H1 (cell line): ENCODE results near the gene ATP6V0A1. TPM values are rescaled to one million over a fixed set of nuclear protein-coding genes. Genes with fewer than 3 reads are reported as not detected.

ENCODE experiments used
- CTCF ChIA-PET: fragments of 300-600 bp; sonication (Branson Sonifier 250); formaldehyde crosslinking; loops from one replicate; lab custom pipeline; 2021; ENCODE audit not compliant: partially characterized antibody; lab: Charles Lee
- POLR2A ChIA-PET: fragments of 300-600 bp; sonication (Branson Sonifier 250); formaldehyde crosslinking; loops from one replicate; lab custom pipeline; 2021; ENCODE audit warnings: inconsistent platforms; ENCODE audit not compliant: partially characterized antibody; lab: Charles Lee
- DNase-seq, 2 experiments: peaks; one replicate each; pipeline versions ENCODE4 v3.0.0 to v3.0.0-alpha.2; 2010 to 2022; ENCODE audit warnings: low spot score in 2 of 2, low read depth in 1 of 2, mixed read lengths in 1 of 2
- FAIRE-seq: peaks from 2 replicates; lab custom pipeline; 2011; peaks lifted over from hg19 to GRCh38; lab: Jason Lieb, UNC
- H2AFZ ChIP-seq: 2 replicates; pipeline ENCODE4 v1.8.1; 2012; ENCODE audit warnings: low read length, inconsistent platforms
- H2AK5ac ChIP-seq: 2 replicates; pipeline ENCODE4 v1.6.1; 2013; ENCODE audit warnings: low read depth, low read length
- H2BK120ac ChIP-seq: replicated peaks from 2 replicates; pipeline ENCODE3; 2013; ENCODE audit warnings: low read depth, low read length, inconsistent platforms
- H2BK12ac ChIP-seq: 2 replicates; pipeline ENCODE4 v1.6.1; 2013; ENCODE audit warnings: low read depth, low read length
- H2BK15ac ChIP-seq: 2 replicates; pipeline ENCODE4 v1.6.1; 2013; ENCODE audit warnings: low read length
- H2BK20ac ChIP-seq: 2 replicates; pipeline ENCODE4 v1.6.1; 2013; ENCODE audit warnings: low read length
- H2BK5ac ChIP-seq: 2 replicates; pipeline ENCODE4 v1.6.1; 2013; ENCODE audit warnings: low read depth, low read length
- H3K14ac ChIP-seq: 2 replicates; pipeline ENCODE4 v1.6.1; 2013; ENCODE audit warnings: inconsistent platforms; ENCODE audit not compliant: insufficient read length
- H3K18ac ChIP-seq: 2 replicates; pipeline ENCODE4 v1.6.1; 2013; ENCODE audit warnings: low read length; ENCODE audit errors: extremely low read depth
- H3K23ac ChIP-seq: 2 replicates; pipeline ENCODE4 v1.6.1; 2013; ENCODE audit warnings: inconsistent platforms; ENCODE audit not compliant: insufficient read length
- H3K23me2 ChIP-seq: 2 replicates; pipeline ENCODE4 v1.6.1; 2013; ENCODE audit warnings: low read depth, low read length
- H3K27ac ChIP-seq: 2 replicates; pipeline ENCODE4 v1.6.1; 2011; ENCODE audit warnings: low read depth, low read length, inconsistent platforms
- H3K27me3 ChIP-seq, 4 experiments: replicated peaks in 1 of 4; 1 replicate in 1 of 4; 2 replicates in 3 of 4; pipeline versions ENCODE4 v1.6.1 to v1.8.1; 2011 to 2013; ENCODE audit warnings: low read length in 3 of 4, mild to moderate bottlenecking in 3 of 4, inconsistent platforms in 2 of 4, mixed read lengths in 2 of 4, moderate library complexity in 1 of 4; ENCODE audit not compliant: control insufficient read depth in 3 of 4, insufficient read depth in 3 of 4; ENCODE audit errors: extremely low read depth in 1 of 4
- H3K36me3 ChIP-seq, 4 experiments: 2 replicates each; pipeline versions ENCODE4 v1.6.1 to v1.8.1; 2011 to 2013; ENCODE audit warnings: mild to moderate bottlenecking in 4 of 4, low read length in 3 of 4, moderate library complexity in 2 of 4, control low read depth in 1 of 4, inconsistent platforms in 1 of 4; ENCODE audit not compliant: insufficient read depth in 4 of 4, control insufficient read depth in 2 of 4
- H3K4ac ChIP-seq: replicated peaks from 2 replicates; pipeline ENCODE3; 2013; ENCODE audit warnings: low read length, low read depth, mixed read lengths, inconsistent platforms; ENCODE audit not compliant: insufficient read length
- H3K4me1 ChIP-seq, 4 experiments: replicated peaks in 1 of 4; 1 replicate in 1 of 4; 2 replicates in 3 of 4; pipeline versions ENCODE4 v1.6.1 to v1.8.1; 2011 to 2013; ENCODE audit warnings: low read length in 3 of 4, inconsistent platforms in 2 of 4, mixed read lengths in 1 of 4; ENCODE audit not compliant: insufficient read depth in 4 of 4, control insufficient read depth in 3 of 4
- H3K4me2 ChIP-seq, 2 experiments: 2 replicates each; pipeline versions ENCODE4 v1.6.1 to v1.8.1; 2011 to 2013; ENCODE audit warnings: low read depth in 2 of 2, low read length in 2 of 2, control low read depth in 1 of 2, inconsistent platforms in 1 of 2, mild to moderate bottlenecking in 1 of 2; ENCODE audit not compliant: insufficient read depth in 1 of 2
- H3K4me3 ChIP-seq, 4 experiments: fragments of 200-600, 300-600 bp in 1 of 4; sonication (generic), shearing (Covaris generic), sonication (Bioruptor Twin) in 1 of 4; 2 replicates each; pipeline versions ENCODE4 v1.5.1 to v1.8.1; 2011 to 2016; ENCODE audit warnings: low read length in 4 of 4, low read depth in 3 of 4, control low read depth in 2 of 4, inconsistent platforms in 2 of 4, mild to moderate bottlenecking in 2 of 4, mixed read lengths in 1 of 4, moderate library complexity in 1 of 4; ENCODE audit not compliant: insufficient read depth in 2 of 4; ENCODE audit errors: extremely low read depth in 1 of 4
- H3K56ac ChIP-seq: replicated peaks from 2 replicates; pipeline ENCODE3; 2013; ENCODE audit warnings: low read depth, mild to moderate bottlenecking, mixed read lengths, low read length, inconsistent platforms; ENCODE audit not compliant: insufficient read length
- H3K79me1 ChIP-seq: 2 replicates; pipeline ENCODE4 v1.6.1; 2013; ENCODE audit warnings: low read depth, low read length, control low read depth
- H3K79me2 ChIP-seq, 2 experiments: 2 replicates each; pipeline versions ENCODE4 v1.6.1 to v1.8.1; 2012 to 2013; ENCODE audit warnings: low read length in 2 of 2, mild to moderate bottlenecking in 2 of 2, inconsistent platforms in 1 of 2; ENCODE audit not compliant: insufficient read depth in 2 of 2, control insufficient read depth in 1 of 2
- H3K9ac ChIP-seq, 4 experiments: replicated peaks in 1 of 4; 1 replicate in 1 of 4; 2 replicates in 3 of 4; pipeline versions ENCODE4 v1.6.1 to v1.8.1; 2011 to 2013; ENCODE audit warnings: low read depth in 3 of 4, low read length in 3 of 4, control low read depth in 2 of 4, mild to moderate bottlenecking in 2 of 4, moderate library complexity in 2 of 4, inconsistent platforms in 1 of 4; ENCODE audit errors: extremely low read depth in 1 of 4
- H3K9me3 ChIP-seq, 2 experiments: 2 replicates each; pipeline versions ENCODE4 v1.6.1 to v1.8.1; 2012 to 2013; ENCODE audit warnings: mild to moderate bottlenecking in 2 of 2, moderate library complexity in 2 of 2, control low read depth in 1 of 2, inconsistent platforms in 1 of 2, low read depth in 1 of 2, low read length in 1 of 2, mixed read lengths in 1 of 2; ENCODE audit not compliant: insufficient read depth in 2 of 2
- H4K20me1 ChIP-seq, 2 experiments: replicated peaks in 1 of 2; 2 replicates each; pipeline versions ENCODE3 to v1.8.1; 2011 to 2013; ENCODE audit warnings: inconsistent platforms in 2 of 2, low read length in 2 of 2, mild to moderate bottlenecking in 1 of 2; ENCODE audit not compliant: insufficient read depth in 2 of 2, control insufficient read depth in 1 of 2
- H4K5ac ChIP-seq: 2 replicates; pipeline ENCODE4 v1.6.1; 2013; ENCODE audit warnings: low read length, low read depth, mixed read lengths, inconsistent platforms; ENCODE audit not compliant: insufficient read length
- H4K8ac ChIP-seq: 2 replicates; pipeline ENCODE4 v1.8.0; 2013; ENCODE audit warnings: mild to moderate bottlenecking, moderate library complexity, low read length, inconsistent platforms; ENCODE audit not compliant: insufficient read depth; ENCODE audit errors: extremely low read depth
- H4K91ac ChIP-seq: replicated peaks from 2 replicates; pipeline ENCODE3; 2013; ENCODE audit warnings: low read length, mixed read lengths, inconsistent platforms; ENCODE audit not compliant: insufficient read length
- KDM1A ChIP-seq: fragments of 200-600, 300-600 bp; sonication (generic); IDR thresholded peaks from 2 replicates; pipeline ENCODE4 v1.7.1; 2016; ENCODE audit warnings: mild to moderate bottlenecking, low read length, borderline replicate concordance
- RBBP5 ChIP-seq: IDR thresholded peaks from 2 replicates; pipeline ENCODE4 v1.7.1; 2012; ENCODE audit warnings: low read depth, mild to moderate bottlenecking, inconsistent platforms, low read length, moderate library complexity, borderline replicate concordance
- RXRA ChIP-seq: IDR thresholded peaks from 2 replicates; pipeline ENCODE4 v1.6.1; 2011; ENCODE audit warnings: low read depth, mild to moderate bottlenecking, low read length, moderate library complexity; ENCODE audit not compliant: insufficient read depth
- WGBS, 2 experiments: shearing (Covaris generic) in 1 of 2; methylation state at CpG; one replicate each; pipeline versions ENCODE4 v1.1.6 to v1.1.7; 2013 to 2015; ENCODE audit warnings: low lambda C conversion rate in 2 of 2, mixed read lengths in 2 of 2, inconsistent platforms in 1 of 2, low coverage in 1 of 2, missing lambda C conversion rate in 1 of 2; ENCODE audit not compliant: insufficient replicate concordance in 2 of 2, insufficient coverage in 1 of 2, insufficient read length in 1 of 2; ENCODE audit errors: extremely low coverage in 1 of 2, missing lambda C conversion rate in 1 of 2; 5-methylcytosine and 5-hydroxymethylcytosine counted together
- polyA plus RNA-seq, 7 experiments: library from polyadenylated mRNA; depleted of rRNA in 3 of 7; stranded (reverse) in 5 of 7; unstranded in 2 of 7; fragments of >200 nt in 5 of 7; fragments of 200-250 nt in 2 of 7; gene quantifications; 1 replicate in 5 of 7; 2 replicates in 1 of 7; 4 replicates in 1 of 7; pipeline versions ENCODE4 v1.2.1 to v1.2.3, GENCODE V29; 2011 to 2013; ENCODE audit warnings: missing spikeins in 2 of 7, mixed read lengths in 2 of 7
- total RNA-seq: library from RNA; stranded (reverse); fragmentation: NEBNext Ultra II Directional; extraction: Animal tissue kit (Norgen Biotek cat#: 25700); gene quantifications from 2 replicates; pipeline ENCODE4 v1.2.1, GENCODE V29; 2021
- TF ChIP-seq, protein P1 (sequence below), 3 experiments: IDR thresholded peaks; 1 replicate in 2 of 3; 2 replicates in 1 of 3; pipeline versions ENCODE4 v1.5.1 to v1.6.1; 2011; ENCODE audit warnings: low read length in 3 of 3, mild to moderate bottlenecking in 3 of 3, inconsistent platforms in 2 of 3, low read depth in 1 of 3, moderate library complexity in 1 of 3; ENCODE audit not compliant: insufficient read depth in 1 of 3; ENCODE audit errors: control extremely low read depth in 1 of 3

Gene ATP6V0A1
- total and polyA plus RNA-seq, 2 of the 8 experiments (the other 6 are each of a cell fraction or from before 2014, with no cell fraction given), result 55.3 to 63.4 TPM

- Histone ChIP-seq H3K27me3 (no peaks in the 10 kb centered on the region; a peak in 1 of 7 replicates), H3K4me1 (no peaks in the 10 kb centered on the region), H4K8ac (no peak overlapping the region), H3K27ac (no peak overlapping the region), H3K4me2 (no peak overlapping the region), H2BK15ac (no peak overlapping the region), H3K56ac (no peak overlapping the region), H2BK120ac (no peak overlapping the region), H3K36me3 (peaks cover 0 to 18% (median 9%) of the 10 kb centered on the region in 4 experiments; a peak in 5 of 8 replicates), H2BK5ac (no peak overlapping the region), H3K79me1 (no peaks in the 10 kb centered on the region), H4K91ac (no peak overlapping the region), H3K9ac (no peak overlapping the region; a peak in 1 of 7 replicates), H2AK5ac (no peak overlapping the region), H4K5ac (no peak overlapping the region), H3K79me2 (no peaks in the 10 kb centered on the region), H4K20me1 (no peaks in the 10 kb centered on the region), H3K14ac (no peak overlapping the region), H2BK12ac (no peak overlapping the region), H2AFZ (no peak overlapping the region), H3K18ac (no peak overlapping the region), H3K4ac (no peak overlapping the region), H3K4me3 (no peak overlapping the region), H3K23me2 (no peaks in the 10 kb centered on the region), H3K23ac (no peak overlapping the region), H3K9me3 (no peaks in the 10 kb centered on the region), H2BK20ac (no peak overlapping the region)
- DNase-seq (no peak), FAIRE-seq (no peak)
- ChIA-PET CTCF (interaction anchor here (0.5 to 6.6 kb wide), 5 partner anchors 9 to 72 kb away, joined by 3 to 57 read pairs (median 6); no protein-coding TSS in a partner anchor), POLR2A (no interaction called here)
- 92% methylated on average over 2 of the region's 2 CpGs; no CpG with 5 or more reads in 1 of the 2 experiments for WGBS, 2 experiments
- TF ChIP-seq RXRA (no peak), KDM1A (no peak), RBBP5 (no peak)
- TF ChIP-seq, protein P1, sequence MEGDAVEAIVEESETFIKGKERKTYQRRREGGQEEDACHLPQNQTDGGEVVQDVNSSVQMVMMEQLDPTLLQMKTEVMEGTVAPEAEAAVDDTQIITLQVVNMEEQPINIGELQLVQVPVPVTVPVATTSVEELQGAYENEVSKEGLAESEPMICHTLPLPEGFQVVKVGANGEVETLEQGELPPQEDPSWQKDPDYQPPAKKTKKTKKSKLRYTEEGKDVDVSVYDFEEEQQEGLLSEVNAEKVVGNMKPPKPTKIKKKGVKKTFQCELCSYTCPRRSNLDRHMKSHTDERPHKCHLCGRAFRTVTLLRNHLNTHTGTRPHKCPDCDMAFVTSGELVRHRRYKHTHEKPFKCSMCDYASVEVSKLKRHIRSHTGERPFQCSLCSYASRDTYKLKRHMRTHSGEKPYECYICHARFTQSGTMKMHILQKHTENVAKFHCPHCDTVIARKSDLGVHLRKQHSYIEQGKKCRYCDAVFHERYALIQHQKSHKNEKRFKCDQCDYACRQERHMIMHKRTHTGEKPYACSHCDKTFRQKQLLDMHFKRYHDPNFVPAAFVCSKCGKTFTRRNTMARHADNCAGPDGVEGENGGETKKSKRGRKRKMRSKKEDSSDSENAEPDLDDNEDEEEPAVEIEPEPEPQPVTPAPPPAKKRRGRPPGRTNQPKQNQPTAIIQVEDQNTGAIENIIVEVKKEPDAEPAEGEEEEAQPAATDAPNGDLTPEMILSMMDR (IDR thresholded peaks at IDR 0.05; ENCODE audit: control extremely low read depth in 1 of 3, insufficient read depth in 1 of 3, low read depth in 1 of 3, low read length in 3 of 3), result no peak
These were observed 51.2 kb downstream of the ATP6V0A1 start for GRCh38 chr17:42509841-42510240.
